H9 (cell line): ENCODE results near the gene ZNF423. TPM values are rescaled to one million over a fixed set of nuclear protein-coding genes. Genes with fewer than 3 reads are reported as not detected.
A peak's percentile ranks its signal among the peaks of the same experiment; 100 is the strongest.

Experiments
- DNase-seq: peaks from one replicate; pipeline ENCODE4 v3.0.0-alpha.2; 2017
- H2AFZ ChIP-seq: one replicate; pipeline ENCODE4 v1.6.1; 2013; ENCODE audit warnings: mild to moderate bottlenecking, low read length, control low read depth, moderate library complexity
- H2AK5ac ChIP-seq: 2 replicates; pipeline ENCODE4 v1.6.1; 2013; ENCODE audit warnings: low read length, control low read depth, mixed read lengths; ENCODE audit not compliant: insufficient read length
- H2BK120ac ChIP-seq: one replicate; pipeline ENCODE4 v1.6.1; 2013; ENCODE audit warnings: low read depth, mild to moderate bottlenecking, low read length, control low read depth, inconsistent platforms; ENCODE audit not compliant: poor library complexity, severe bottlenecking
- H2BK12ac ChIP-seq: 2 replicates; pipeline ENCODE4 v1.6.1; 2013; ENCODE audit warnings: low read length, control low read depth, mixed read lengths, low read depth; ENCODE audit not compliant: insufficient read length
- H2BK15ac ChIP-seq: 2 replicates; pipeline ENCODE4 v1.6.1; 2013; ENCODE audit warnings: low read depth, low read length, control low read depth
- H2BK20ac ChIP-seq: one replicate; pipeline ENCODE4 v1.6.1; 2013; ENCODE audit warnings: low read depth, mild to moderate bottlenecking, low read length, control low read depth, inconsistent platforms; ENCODE audit not compliant: poor library complexity, severe bottlenecking
- H2BK5ac ChIP-seq: 2 replicates; pipeline ENCODE4 v1.6.1; 2013; ENCODE audit warnings: low read length, control low read depth, mixed read lengths; ENCODE audit not compliant: insufficient read length
- H3K14ac ChIP-seq: 2 replicates; pipeline ENCODE4 v1.6.1; 2013; ENCODE audit warnings: low read length, control low read depth; ENCODE audit not compliant: insufficient read depth
- H3K18ac ChIP-seq: 2 replicates; pipeline ENCODE4 v1.6.1; 2013; ENCODE audit warnings: low read depth, mild to moderate bottlenecking, mixed read lengths, low read length, control low read depth; ENCODE audit not compliant: insufficient read length
- H3K23ac ChIP-seq: 2 replicates; pipeline ENCODE4 v1.6.1; 2013; ENCODE audit warnings: low read length, control low read depth, mixed read lengths, low read depth; ENCODE audit not compliant: insufficient read length
- H3K23me2 ChIP-seq: 2 replicates; pipeline ENCODE4 v1.6.1; 2013; ENCODE audit warnings: low read depth, mild to moderate bottlenecking, mixed read lengths, low read length, control low read depth; ENCODE audit not compliant: insufficient read length, poor library complexity, severe bottlenecking
- H3K27ac ChIP-seq: 2 replicates; pipeline ENCODE4 v1.5.1; 2013; ENCODE audit warnings: low read length, control low read depth, mixed read lengths, low read depth; ENCODE audit not compliant: insufficient read length
- H3K27me3 ChIP-seq: 2 replicates; pipeline ENCODE4 v1.6.1; 2013; ENCODE audit warnings: low read length, control low read depth, inconsistent platforms; ENCODE audit not compliant: insufficient read depth
- H3K4ac ChIP-seq: 2 replicates; pipeline ENCODE4 v1.6.1; 2013; ENCODE audit warnings: low read depth, mild to moderate bottlenecking, control low read depth, inconsistent platforms, low read length, moderate library complexity
- H3K4me1 ChIP-seq: 2 replicates; pipeline ENCODE4 v1.6.1; 2013; ENCODE audit warnings: low read length, control low read depth, inconsistent platforms; ENCODE audit not compliant: insufficient read depth
- H3K4me2 ChIP-seq: 2 replicates; pipeline ENCODE4 v1.6.1; 2013; ENCODE audit warnings: low read length, control low read depth, mixed read lengths; ENCODE audit not compliant: insufficient read length, insufficient read depth
- H3K56ac ChIP-seq: 2 replicates; pipeline ENCODE4 v1.6.1; 2013; ENCODE audit warnings: low read depth, mild to moderate bottlenecking, mixed read lengths, low read length, control low read depth; ENCODE audit not compliant: insufficient read length
- H3K79me1 ChIP-seq: 2 replicates; pipeline ENCODE4 v1.6.1; 2013; ENCODE audit warnings: low read depth, mild to moderate bottlenecking, moderate library complexity, low read length, control low read depth, inconsistent platforms; ENCODE audit not compliant: insufficient read depth, poor library complexity, severe bottlenecking
- H3K79me2 ChIP-seq: 2 replicates; pipeline ENCODE4 v1.6.1; 2013; ENCODE audit warnings: low read length, control low read depth, inconsistent platforms; ENCODE audit not compliant: insufficient read depth
- H3K9ac ChIP-seq: 2 replicates; pipeline ENCODE4 v1.6.1; 2013; ENCODE audit warnings: low read length, control low read depth, mixed read lengths; ENCODE audit not compliant: insufficient read length; ENCODE audit errors: extremely low read depth
- H3K9me3 ChIP-seq: one replicate; pipeline ENCODE4 v1.6.1; 2013; ENCODE audit warnings: low read depth, low read length, inconsistent platforms; ENCODE audit not compliant: control insufficient read depth
- H3T11ph ChIP-seq: one replicate; pipeline ENCODE4 v1.6.1; 2013; ENCODE audit warnings: mild to moderate bottlenecking, low read length, control low read depth, inconsistent platforms
- H4K20me1 ChIP-seq: one replicate; pipeline ENCODE4 v1.6.1; 2013; ENCODE audit not compliant: control insufficient read depth, insufficient read length, insufficient read depth
- H4K5ac ChIP-seq: 2 replicates; pipeline ENCODE4 v1.6.1; 2013; ENCODE audit warnings: low read depth, mild to moderate bottlenecking, mixed read lengths, low read length, control low read depth; ENCODE audit not compliant: insufficient read length
- H4K8ac ChIP-seq: replicated peaks from 2 replicates; pipeline ENCODE4 v1.6.1; 2013; ENCODE audit warnings: low read length, control low read depth, mixed read lengths, low read depth; ENCODE audit not compliant: insufficient read length
- H4K91ac ChIP-seq: 2 replicates; pipeline ENCODE4 v1.6.1; 2013; ENCODE audit warnings: low read depth, mild to moderate bottlenecking, moderate library complexity, mixed read lengths, low read length, control low read depth; ENCODE audit not compliant: insufficient read length
- H3K27ac Mint-ChIP-seq, 3 experiments: 2 replicates in 2 of 3; 3 replicates in 1 of 3; pipeline ENCODE4 v1.8.0; 2020 to 2021; ENCODE audit warnings: mixed read lengths in 3 of 3, mild to moderate bottlenecking in 1 of 3, moderate library complexity in 1 of 3
- H3K27me3 Mint-ChIP-seq: 2 replicates; pipeline ENCODE4 v1.8.0; 2021; ENCODE audit warnings: low read depth, mild to moderate bottlenecking, moderate library complexity, mixed read lengths
- H3K36me3 Mint-ChIP-seq, 3 experiments: 2 replicates in 2 of 3; 3 replicates in 1 of 3; pipeline ENCODE4 v1.8.0; 2020 to 2021; ENCODE audit warnings: low read depth in 3 of 3, mixed read lengths in 3 of 3; ENCODE audit not compliant: insufficient read depth in 1 of 3
- H3K4me1 Mint-ChIP-seq, 2 experiments: 2 replicates each; pipeline ENCODE4 v1.8.0; 2020; ENCODE audit warnings: mixed read lengths in 2 of 2
- H3K4me3 Mint-ChIP-seq, 2 experiments: 2 replicates in 1 of 2; 3 replicates in 1 of 2; pipeline ENCODE4 v1.8.0; 2020 to 2021; ENCODE audit warnings: mild to moderate bottlenecking in 2 of 2, mixed read lengths in 2 of 2, moderate library complexity in 1 of 2
- H3K9me3 Mint-ChIP-seq, 2 experiments: 2 replicates in 1 of 2; 3 replicates in 1 of 2; pipeline ENCODE4 v1.8.0; 2020; ENCODE audit warnings: mild to moderate bottlenecking in 2 of 2, mixed read lengths in 2 of 2, moderate library complexity in 1 of 2
- CTCF ChIP-seq: fragments of 200-600 bp; sonication (generic); conservative IDR thresholded peaks from 3 replicates; pipeline ENCODE4 v1.8.0; 2021; ENCODE audit warnings: antibody characterized with exemption, mild to moderate bottlenecking
- WGBS: extraction: QIAGEN DNeasy Blood & Tissue Kit; methylation state at CpG from one replicate; pipeline ENCODE4 v1.1.7; 2013; ENCODE audit warnings: missing lambda C conversion rate, low lambda C conversion rate, mixed read lengths; ENCODE audit not compliant: insufficient read length; ENCODE audit errors: extremely low coverage; 5-methylcytosine and 5-hydroxymethylcytosine counted together
- total RNA-seq: library from RNA; stranded (reverse); gene quantifications from 2 replicates; pipeline ENCODE4 v1.2.1, GENCODE V29; 2021

ZNF423 gene
- total RNA-seq, 1 experiment from 2014 or later, result 51.5 TPM

- Histone ChIP-seq H2AFZ (no peak overlapping the region), H2BK120ac (no peak overlapping the region), H2BK15ac (no peak overlapping the region), H3K56ac (no peak overlapping the region), H3K23ac (no peak overlapping the region), H3K4ac (no peak overlapping the region), H4K5ac (no peak overlapping the region), H3K23me2 (no peaks in the 10 kb centered on the region), H3K79me2 (no peaks in the 10 kb centered on the region), H3K27ac (no peak overlapping the region), H2AK5ac (no peak overlapping the region), H3K27me3 (no peaks in the 10 kb centered on the region), H3K4me2 (no peak overlapping the region), H2BK12ac (no peak overlapping the region), H3K4me1 (peaks cover 14% of the 10 kb centered on the region; the same call in 1 of the 2 replicates), H3T11ph (no peak overlapping the region), H2BK20ac (no peak overlapping the region), H3K9ac (no peak overlapping the region), H3K9me3 (no peaks in the 10 kb centered on the region), H3K79me1 (no peaks in the 10 kb centered on the region), H3K18ac (no peak overlapping the region), H2BK5ac (no peak overlapping the region), H4K91ac (no peak overlapping the region), H3K14ac (no peak overlapping the region), H4K8ac (no peak overlapping the region), H4K20me1 (no peaks in the 10 kb centered on the region)
- peaks cover 67 to 69% of the 10 kb centered on the region in 2 experiments for H3K4me1 Mint-ChIP-seq
- no peak overlapping the region for H3K4me3 Mint-ChIP-seq
- no peak overlapping the region for H3K27ac Mint-ChIP-seq
- WGBS, result no CpG with 5 or more reads among the region's 8 CpGs
- no peaks in the 10 kb centered on the region for H3K9me3 Mint-ChIP-seq
- H3K36me3 Mint-ChIP-seq, result no peaks in the 10 kb centered on the region
- no peaks in the 10 kb centered on the region for H3K27me3 Mint-ChIP-seq
- peak; percentile 33 for DNase-seq
- TF ChIP-seq CTCF, result no peak
These were observed 262.4 kb downstream of the ZNF423 start for GRCh38 chr16:49593424-49594040.
